ENCODE measurements around the gene ETV1.

ETV1 gene

GRCh38 chr7:13886356-13886755, 103.1 kb downstream of the ETV1 start:
- TF ChIP-seq CTCF (IDR thresholded peaks at IDR 0.05; ENCODE audit: borderline replicate concordance, insufficient read depth, low read depth, low read length): no peak
- H3K4me3 ChIP-seq (ENCODE audit: low read depth, low read length): no peak overlapping the region

- no peak overlapping the region for H3K4me3 ChIP-seq (ENCODE audit: low read depth, low read length)
- no peak for TF ChIP-seq CTCF (IDR thresholded peaks at IDR 0.05; ENCODE audit: borderline replicate concordance, insufficient read depth, low read depth, low read length)
These were observed 107.4 kb downstream of the ETV1 start for GRCh38 chr7:13882051-13882450.

GRCh38 chr7:13880789-13881188, 108.7 kb downstream of the ETV1 start:
- H3K4me3 ChIP-seq (ENCODE audit: low read depth, low read length): no peak overlapping the region
- TF ChIP-seq CTCF (IDR thresholded peaks at IDR 0.05; ENCODE audit: borderline replicate concordance, insufficient read depth, low read depth, low read length): no peak

GRCh38 chr7:13879994-13880686, 109.3 kb downstream of the ETV1 start:
- no peak for TF ChIP-seq CTCF (IDR thresholded peaks at IDR 0.05; ENCODE audit: borderline replicate concordance, insufficient read depth, low read depth, low read length)
- no peak overlapping the region for H3K4me3 ChIP-seq (ENCODE audit: low read depth, low read length)

- no peak for TF ChIP-seq CTCF (IDR thresholded peaks at IDR 0.05; ENCODE audit: borderline replicate concordance, insufficient read depth, low read depth, low read length)
These were observed 110.3 kb downstream of the ETV1 start for GRCh38 chr7:13879143-13879542.

GRCh38 chr7:13878154-13878553, 111.3 kb downstream of the ETV1 start:
- no peak for TF ChIP-seq CTCF (IDR thresholded peaks at IDR 0.05; ENCODE audit: borderline replicate concordance, insufficient read depth, low read depth, low read length)
- H3K4me3 ChIP-seq (ENCODE audit: low read depth, low read length): no peak overlapping the region

More at GRCh38 chr7:13879143-13879542, 110.3 kb downstream of the ETV1 start:
- H3K4me3 ChIP-seq (ENCODE audit: low read depth, low read length): no peak overlapping the region

- H3K4me3 ChIP-seq (ENCODE audit: low read depth, low read length): no peak overlapping the region
- TF ChIP-seq CTCF (IDR thresholded peaks at IDR 0.05; ENCODE audit: borderline replicate concordance, insufficient read depth, low read depth, low read length): no peak
These were observed 113.9 kb downstream of the ETV1 start for GRCh38 chr7:13875496-13876074.

Data from GM12875 (cell line).